Mesenchymal stem cell (in vitro differentiated cells and primary cell): ENCODE measurements around the gene RPRD2.

Experiments
- DNase-seq: peaks from one replicate; pipeline ENCODE4 v3.0.0-alpha.2; 2013
- H2AFZ ChIP-seq: one replicate; pipeline ENCODE4 v1.6.1; 2013; ENCODE audit warnings: low read depth, mild to moderate bottlenecking, control low read depth, inconsistent platforms, low read length, moderate library complexity
- H2AK5ac ChIP-seq: 2 replicates; pipeline ENCODE4 v1.6.1; 2013; ENCODE audit warnings: low read length, moderate library complexity, mild to moderate bottlenecking, inconsistent platforms; ENCODE audit not compliant: severe bottlenecking
- H2BK120ac ChIP-seq: one replicate; pipeline ENCODE4 v1.6.1; 2013; ENCODE audit warnings: low read depth, mild to moderate bottlenecking, inconsistent platforms, low read length, moderate library complexity
- H2BK12ac ChIP-seq, 2 experiments: one replicate each; pipeline ENCODE4 v1.6.1; 2013; ENCODE audit warnings: inconsistent platforms in 2 of 2, low read length in 2 of 2, mild to moderate bottlenecking in 2 of 2, moderate library complexity in 2 of 2, control low read depth in 1 of 2
- H2BK15ac ChIP-seq: one replicate; pipeline ENCODE4 v1.6.1; 2013; ENCODE audit warnings: mild to moderate bottlenecking, low read depth, inconsistent platforms; ENCODE audit not compliant: poor library complexity, severe bottlenecking
- H2BK5ac ChIP-seq: 2 replicates; pipeline ENCODE4 v1.6.1; 2013; ENCODE audit warnings: low read depth, mild to moderate bottlenecking, low read length, control low read depth, inconsistent platforms; ENCODE audit not compliant: poor library complexity, severe bottlenecking
- H3K14ac ChIP-seq, 2 experiments: one replicate each; pipeline ENCODE4 v1.6.1; 2013; ENCODE audit warnings: inconsistent platforms in 2 of 2, low read length in 2 of 2, control low read depth in 1 of 2, mild to moderate bottlenecking in 1 of 2, moderate library complexity in 1 of 2
- H3K18ac ChIP-seq, 2 experiments: one replicate each; pipeline ENCODE4 v1.6.1; 2013; ENCODE audit warnings: inconsistent platforms in 2 of 2, low read length in 2 of 2, control low read depth in 1 of 2, low read depth in 1 of 2, mild to moderate bottlenecking in 1 of 2
- H3K23ac ChIP-seq, 2 experiments: one replicate each; pipeline ENCODE4 v1.6.1; 2013; ENCODE audit warnings: inconsistent platforms in 2 of 2, low read length in 2 of 2, mild to moderate bottlenecking in 2 of 2, moderate library complexity in 2 of 2, control low read depth in 1 of 2
- H3K27ac ChIP-seq: 2 replicates; pipeline ENCODE4 v1.5.1; 2013; ENCODE audit warnings: mild to moderate bottlenecking, moderate library complexity, low read length, control low read depth, inconsistent platforms; ENCODE audit not compliant: poor library complexity, severe bottlenecking
- H3K27me3 ChIP-seq, 2 experiments: 2 replicates each; pipeline versions ENCODE4 v1.6.1 to v1.7.0; 2013; ENCODE audit warnings: low read length in 2 of 2, mild to moderate bottlenecking in 2 of 2, moderate library complexity in 2 of 2, control low read depth in 1 of 2, inconsistent platforms in 1 of 2; ENCODE audit not compliant: control insufficient read depth in 1 of 2, insufficient read depth in 1 of 2
- H3K36me3 ChIP-seq, 2 experiments: 2 replicates each; pipeline versions ENCODE4 v1.6.1 to v1.7.0; 2013; ENCODE audit warnings: low read length in 2 of 2, control low read depth in 1 of 2, inconsistent platforms in 1 of 2, low read depth in 1 of 2, mild to moderate bottlenecking in 1 of 2; ENCODE audit not compliant: insufficient read depth in 2 of 2, control insufficient read depth in 1 of 2
- H3K4ac ChIP-seq, 2 experiments: one replicate each; pipeline ENCODE4 v1.6.1; 2013; ENCODE audit warnings: inconsistent platforms in 2 of 2, low read length in 2 of 2, mild to moderate bottlenecking in 2 of 2, moderate library complexity in 2 of 2, control low read depth in 1 of 2, low read depth in 1 of 2
- H3K4me1 ChIP-seq: 2 replicates; pipeline ENCODE4 v1.6.1; 2013; ENCODE audit warnings: low read depth, low read length, control low read depth; ENCODE audit not compliant: control insufficient read depth, insufficient read depth
- H3K4me2 ChIP-seq: 2 replicates; pipeline ENCODE4 v1.6.1; 2013; ENCODE audit warnings: low read length, mild to moderate bottlenecking, inconsistent platforms; ENCODE audit not compliant: poor library complexity, severe bottlenecking
- H3K4me3 ChIP-seq, 2 experiments: 2 replicates each; pipeline versions ENCODE4 v1.5.1 to v1.7.0; 2013; ENCODE audit warnings: low read length in 2 of 2, mild to moderate bottlenecking in 2 of 2, control low read depth in 1 of 2, low read depth in 1 of 2; ENCODE audit not compliant: insufficient read depth in 1 of 2
- H3K79me1 ChIP-seq: replicated peaks from 2 replicates; pipeline ENCODE4 v1.6.1; 2013; ENCODE audit warnings: mild to moderate bottlenecking, control low read depth, low read length, inconsistent platforms; ENCODE audit not compliant: poor library complexity, severe bottlenecking
- H3K9ac ChIP-seq: 2 replicates; pipeline ENCODE4 v1.7.0; 2013; ENCODE audit warnings: mild to moderate bottlenecking, low read length, moderate library complexity
- H3K9me3 ChIP-seq: 2 replicates; pipeline ENCODE4 v1.7.0; 2013; ENCODE audit warnings: mild to moderate bottlenecking, low read length; ENCODE audit not compliant: control insufficient read depth
- H4K8ac ChIP-seq: one replicate; pipeline ENCODE4 v1.6.1; 2013; ENCODE audit warnings: inconsistent platforms, mild to moderate bottlenecking, low read length, moderate library complexity
- H4K91ac ChIP-seq: one replicate; pipeline ENCODE4 v1.6.1; 2013; ENCODE audit warnings: mild to moderate bottlenecking, low read length, inconsistent platforms
- WGBS: methylation state at CpG from one replicate; pipeline ENCODE4 v1.1.7; 2013; ENCODE audit warnings: mixed read lengths; 5-methylcytosine and 5-hydroxymethylcytosine counted together

RPRD2 gene

GRCh38 chr1:150397392-150398032 is 33.6 kb downstream of the RPRD2 start:
- WGBS = 95% methylated on average over 5 of the region's 6 CpGs
- H3K23ac ChIP-seq = no peak overlapping the region
- no peak overlapping the region for H3K4ac ChIP-seq

GRCh38 chr1:150404465-150404864 is 40.5 kb downstream of the RPRD2 start:
- Histone ChIP-seq H3K27me3 (no peaks in the 10 kb centered on the region), H3K36me3 (no peaks in the 10 kb centered on the region), H2AK5ac (no peak overlapping the region), H3K18ac (no peak overlapping the region), H3K23ac (no peak overlapping the region), H3K9ac (no peak overlapping the region), H3K4me1 (peaks cover 3% of the 10 kb centered on the region), H2BK15ac (no peak overlapping the region), H2BK120ac (no peak overlapping the region), H3K4me3 (no peak overlapping the region), H3K14ac (no peak overlapping the region), H3K9me3 (no peaks in the 10 kb centered on the region), H2BK12ac (no peak overlapping the region), H4K8ac (no peak overlapping the region), H2AFZ (no peak overlapping the region), H3K79me1 (peaks cover 15% of the 10 kb centered on the region), H3K27ac (no peak overlapping the region), H3K4ac (no peak overlapping the region), H3K4me2 (no peak overlapping the region), H4K91ac (no peak overlapping the region), H2BK5ac (no peak overlapping the region)
- no peak for DNase-seq
- WGBS = 98% methylated on average over 6 of the region's 6 CpGs

More at GRCh38 chr1:150397392-150398032, 33.6 kb downstream of the RPRD2 start:
- no peak for DNase-seq
- no peak overlapping the region for H3K4me3 ChIP-seq
- H2AK5ac ChIP-seq = no peak overlapping the region
- no peak overlapping the region for H2BK12ac ChIP-seq
- no peak overlapping the region for H2BK15ac ChIP-seq
- H2AFZ ChIP-seq = no peak overlapping the region
- peaks cover 16% of the 10 kb centered on the region for H3K79me1 ChIP-seq
- H3K9me3 ChIP-seq = no peaks in the 10 kb centered on the region
- no peak overlapping the region for H2BK120ac ChIP-seq
- H3K36me3 ChIP-seq = no peaks in the 10 kb centered on the region
- H4K8ac ChIP-seq = no peak overlapping the region
- no peak overlapping the region for H3K9ac ChIP-seq
- no peak overlapping the region for H3K14ac ChIP-seq
- no peak overlapping the region for H3K4me2 ChIP-seq
- no peaks in the 10 kb centered on the region for H3K27me3 ChIP-seq
- no peak overlapping the region for H3K18ac ChIP-seq
- no peak overlapping the region for H3K27ac ChIP-seq
- H4K91ac ChIP-seq = no peak overlapping the region
- no peaks in the 10 kb centered on the region for H3K4me1 ChIP-seq
- H2BK5ac ChIP-seq = no peak overlapping the region

DNA sequence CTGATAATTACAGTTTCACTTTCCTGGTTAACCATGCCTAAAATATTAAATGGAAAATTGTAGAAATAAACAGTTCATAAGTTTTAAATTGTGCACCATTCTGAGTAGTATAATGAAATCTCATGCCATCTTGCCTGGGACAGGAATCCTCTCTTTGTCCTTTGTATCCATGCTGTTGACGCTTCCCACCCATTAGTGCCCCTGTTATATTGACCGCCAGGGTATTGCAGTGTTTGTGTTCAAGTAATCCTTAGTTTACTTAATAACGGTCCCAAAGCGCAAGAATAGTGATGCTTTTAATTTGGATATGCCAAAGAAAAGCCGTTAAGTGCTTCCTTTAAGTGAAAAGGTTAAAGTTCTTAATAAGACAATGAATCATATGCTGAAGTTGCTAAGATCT is 41.7 kb downstream of the RPRD2 start:
- Histone ChIP-seq H2AK5ac (no peak overlapping the region), H3K79me1 (peaks cover 15% of the 10 kb centered on the region), H3K27me3 (no peaks in the 10 kb centered on the region), H3K9me3 (no peaks in the 10 kb centered on the region), H3K4me3 (no peak overlapping the region), H2BK5ac (no peak overlapping the region), H4K8ac (no peak overlapping the region), H2BK12ac (no peak overlapping the region), H3K4ac (no peak overlapping the region), H3K36me3 (no peaks in the 10 kb centered on the region), H3K18ac (no peak overlapping the region), H2BK120ac (no peak overlapping the region), H4K91ac (no peak overlapping the region), H2BK15ac (no peak overlapping the region), H3K23ac (no peak overlapping the region), H3K9ac (peak overlapping the region; percentile 2), H3K4me2 (no peak overlapping the region), H3K27ac (no peak overlapping the region), H3K4me1 (peaks cover 4% of the 10 kb centered on the region), H3K14ac (no peak overlapping the region), H2AFZ (no peak overlapping the region)
- WGBS = 85% methylated on average over 5 of the region's 5 CpGs
- DNase-seq = no peak

- H3K27me3 ChIP-seq = no peaks in the 10 kb centered on the region
- DNase-seq = no peak
- H3K4ac ChIP-seq = no peak overlapping the region
- H3K4me2 ChIP-seq = no peak overlapping the region
- H3K9me3 ChIP-seq = no peaks in the 10 kb centered on the region
- H3K79me1 ChIP-seq = peaks cover 19% of the 10 kb centered on the region
- no peak overlapping the region for H4K8ac ChIP-seq
- H2BK15ac ChIP-seq = no peak overlapping the region
- H3K18ac ChIP-seq = no peak overlapping the region
- H3K4me1 ChIP-seq = peaks cover 6% of the 10 kb centered on the region
- no peak overlapping the region for H3K23ac ChIP-seq
- H2BK12ac ChIP-seq = no peak overlapping the region
- no peak overlapping the region for H3K27ac ChIP-seq
- 96% methylated on average over 8 of the region's 8 CpGs for WGBS
- no peak overlapping the region for H3K14ac ChIP-seq
- H4K91ac ChIP-seq = no peak overlapping the region
- H2AFZ ChIP-seq = no peak overlapping the region
- H2BK5ac ChIP-seq = no peak overlapping the region
- no peak overlapping the region for H3K9ac ChIP-seq
- H2AK5ac ChIP-seq = no peak overlapping the region
- H3K4me3 ChIP-seq = no peak overlapping the region
- H2BK120ac ChIP-seq = no peak overlapping the region
- H3K36me3 ChIP-seq = no peaks in the 10 kb centered on the region
Measured at GRCh38 chr1:150406483-150406882, 42.5 kb downstream of the RPRD2 start.
